Fibroblast of lung (primary cell): ENCODE results near the gene SLC22A23.

Experiments
- EZH2 ChIP-seq: IDR thresholded peaks from 2 replicates; pipeline ENCODE4 v1.5.1; 2012; ENCODE audit warnings: low read length, control low read depth, mild to moderate bottlenecking; ENCODE audit errors: missing control alignments
- TF ChIP-seq, protein P1 (sequence below), 2 donors: IDR thresholded peaks in 1 of 2; conservative IDR thresholded peaks in 1 of 2; 1 replicate in 1 of 2; 2 replicates in 1 of 2; pipeline ENCODE4 v1.5.1; 2011 to 2012; ENCODE audit warnings: low read length in 2 of 2, control low read depth in 1 of 2, inconsistent platforms in 1 of 2, low read depth in 1 of 2, mild to moderate bottlenecking in 1 of 2

GRCh38 chr6:3220366-3220765, 236.5 kb downstream of the SLC22A23 start:
- TF ChIP-seq, protein P1, sequence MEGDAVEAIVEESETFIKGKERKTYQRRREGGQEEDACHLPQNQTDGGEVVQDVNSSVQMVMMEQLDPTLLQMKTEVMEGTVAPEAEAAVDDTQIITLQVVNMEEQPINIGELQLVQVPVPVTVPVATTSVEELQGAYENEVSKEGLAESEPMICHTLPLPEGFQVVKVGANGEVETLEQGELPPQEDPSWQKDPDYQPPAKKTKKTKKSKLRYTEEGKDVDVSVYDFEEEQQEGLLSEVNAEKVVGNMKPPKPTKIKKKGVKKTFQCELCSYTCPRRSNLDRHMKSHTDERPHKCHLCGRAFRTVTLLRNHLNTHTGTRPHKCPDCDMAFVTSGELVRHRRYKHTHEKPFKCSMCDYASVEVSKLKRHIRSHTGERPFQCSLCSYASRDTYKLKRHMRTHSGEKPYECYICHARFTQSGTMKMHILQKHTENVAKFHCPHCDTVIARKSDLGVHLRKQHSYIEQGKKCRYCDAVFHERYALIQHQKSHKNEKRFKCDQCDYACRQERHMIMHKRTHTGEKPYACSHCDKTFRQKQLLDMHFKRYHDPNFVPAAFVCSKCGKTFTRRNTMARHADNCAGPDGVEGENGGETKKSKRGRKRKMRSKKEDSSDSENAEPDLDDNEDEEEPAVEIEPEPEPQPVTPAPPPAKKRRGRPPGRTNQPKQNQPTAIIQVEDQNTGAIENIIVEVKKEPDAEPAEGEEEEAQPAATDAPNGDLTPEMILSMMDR (conservative IDR thresholded peaks at IDR 0.05 in 1 of 2, IDR thresholded peaks at IDR 0.05 in 1 of 2; ENCODE audit: low read depth in 1 of 2, low read length in 2 of 2): no peak
- no peak for TF ChIP-seq EZH2
